Aorta (tissue), 5 donors: ENCODE measurements around the gene UBAC2. TPM values are rescaled to one million over a fixed set of nuclear protein-coding genes. Genes with fewer than 3 reads are reported as not detected.

ENCODE experiments used
- ATAC-seq: fragments of 200-7000 bp; cut with Tn5 transposase; one replicate; pipeline ENCODE4 v1.9.1; 2022; ENCODE audit warnings: moderate library complexity; ENCODE audit not compliant: low FRiP score
- DNase-seq, 2 donors: peaks; one replicate each; pipeline ENCODE4 v3.0.0-alpha.2; 2020
- H3K27ac ChIP-seq, 2 donors: one replicate each; pipeline ENCODE4 v1.5.1; 2013; ENCODE audit warnings: low read length in 2 of 2, mild to moderate bottlenecking in 2 of 2, moderate library complexity in 2 of 2, control low read depth in 1 of 2, inconsistent platforms in 1 of 2, low read depth in 1 of 2
- H3K27me3 ChIP-seq, 2 donors: one replicate each; pipeline ENCODE4 v1.6.1; 2013; ENCODE audit warnings: control low read depth in 1 of 2, low read length in 1 of 2, mild to moderate bottlenecking in 1 of 2, moderate library complexity in 1 of 2; ENCODE audit not compliant: insufficient read depth in 2 of 2, control insufficient read depth in 1 of 2
- H3K36me3 ChIP-seq, 2 donors: one replicate each; pipeline ENCODE4 v1.6.1; 2013; ENCODE audit warnings: control low read depth in 1 of 2, low read length in 1 of 2, mild to moderate bottlenecking in 1 of 2; ENCODE audit not compliant: insufficient read depth in 2 of 2, control insufficient read depth in 1 of 2
- H3K4me1 ChIP-seq, 2 donors: one replicate each; pipeline ENCODE4 v1.6.1; 2013; ENCODE audit warnings: low read length in 2 of 2, control low read depth in 1 of 2, mild to moderate bottlenecking in 1 of 2, moderate library complexity in 1 of 2; ENCODE audit not compliant: insufficient read depth in 2 of 2, control insufficient read depth in 1 of 2
- H3K4me3 ChIP-seq, 2 donors: one replicate each; pipeline ENCODE4 v1.5.1; 2013; ENCODE audit warnings: low read length in 2 of 2, control low read depth in 1 of 2, mild to moderate bottlenecking in 1 of 2
- H3K9me3 ChIP-seq: one replicate; pipeline ENCODE4 v1.6.1; 2013; ENCODE audit warnings: mild to moderate bottlenecking, low read length; ENCODE audit not compliant: control insufficient read depth
- WGBS, 2 donors: extraction: QIAGEN DNeasy Blood & Tissue Kit; methylation state at CpG; one replicate each; pipeline ENCODE4 v1.1.7; 2013; 5-methylcytosine and 5-hydroxymethylcytosine counted together
- intact Hi-C, 2 donors: fragments of 100-400 bp; cut with DNase I; formaldehyde crosslinking; loops; one replicate each; pipeline versions ENCODE4 v1.14.2 to v1.15.0; 2022
- polyA plus RNA-seq, 2 donors: library from polyadenylated mRNA; stranded (reverse); fragments of 200-250 nt; gene quantifications; one replicate each; pipeline ENCODE4 v1.2.3, GENCODE V29; 2013
- total RNA-seq, 2 donors: library from RNA; stranded (reverse); fragmentation: NEBNext Ultra II Directional; extraction: Animal tissue kit (Norgen Biotek cat#: 25700); gene quantifications; one replicate each; pipeline ENCODE4 v1.2.1, GENCODE V29; 2021
- donor health status: healthy with polysubstance abuse.
- donor health status: Bipolar disorder and iron deficiency.
- donor health status: DM: no; HTN: no; CAD: no.
- donor health status: DM: no; HTN: no; CAD: no.
- donor health status: DM: yes; HTN: yes; CAD: no.

Gene UBAC2
- total and polyA plus RNA-seq, 4 donors = 44.4 to 54.2 (median 48.5) TPM

DNA sequence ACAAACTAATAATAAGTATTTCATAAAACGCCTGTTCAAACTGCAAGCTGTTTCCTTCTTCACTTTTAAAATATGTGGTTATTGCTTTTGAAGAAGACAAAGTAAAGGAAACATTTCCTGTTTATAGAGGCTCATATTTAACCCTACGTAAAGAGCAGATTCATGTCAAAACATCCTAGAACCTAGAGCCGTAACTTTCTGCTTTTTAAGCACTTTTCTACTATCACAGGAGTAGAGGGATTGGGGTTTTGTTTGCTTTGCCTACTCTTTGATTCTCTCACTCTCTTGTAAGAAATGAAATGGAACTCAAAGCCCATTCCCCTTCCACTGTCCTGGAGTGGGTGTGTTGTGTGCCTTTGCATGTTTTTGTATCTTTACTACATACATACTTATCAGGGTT, 160.5 kb downstream of the UBAC2 start:
- DNase-seq = no peak
- 95% methylated on average over 3 of the region's 3 CpGs for WGBS, 2 donors
- no peak overlapping the region for H3K27ac ChIP-seq
- H3K4me3 ChIP-seq = no peak overlapping the region
- H3K27me3 ChIP-seq = no peaks in the 10 kb centered on the region
- no peaks in the 10 kb centered on the region for H3K4me1 ChIP-seq
- H3K9me3 ChIP-seq = no peaks in the 10 kb centered on the region
- H3K36me3 ChIP-seq = peaks cover 0 to 1% of the 10 kb centered on the region in 2 donors
- intact Hi-C loops = loop anchor here (5.0 to 10.0 kb wide), 2 partner anchors 34 to 86 kb away; no protein-coding TSS in a partner anchor
- no peak for ATAC-seq

- no peaks in the 10 kb centered on the region for H3K4me1 ChIP-seq
- intact Hi-C loops = loop anchor here (5.0 to 10.0 kb wide), 2 partner anchors 35 to 88 kb away; no protein-coding TSS in a partner anchor
- DNase-seq (no peak), ATAC-seq (no peak)
- no peak overlapping the region for H3K4me3 ChIP-seq
- WGBS, 2 donors = 89% methylated on average over 1 of the region's 1 CpG
- H3K9me3 ChIP-seq = no peaks in the 10 kb centered on the region
- H3K27ac ChIP-seq = no peak overlapping the region
- H3K27me3 ChIP-seq = no peaks in the 10 kb centered on the region
- H3K36me3 ChIP-seq = peaks cover 0 to 3% of the 10 kb centered on the region in 2 donors
Observed at GRCh38 chr13:99362362-99362761, 161.7 kb downstream of the UBAC2 start.

- Histone ChIP-seq H3K4me1 (no peaks in the 10 kb centered on the region), H3K4me3 (no peak overlapping the region), H3K36me3 (peaks cover 0 to 3% of the 10 kb centered on the region in 2 donors), H3K9me3 (no peaks in the 10 kb centered on the region), H3K27ac (no peak overlapping the region), H3K27me3 (no peaks in the 10 kb centered on the region)
- DNase-seq (no peak), ATAC-seq (no peak)
- 67 to 69% methylated on average over 7 of the region's 7 CpGs for WGBS, 2 donors
- intact Hi-C loops = loop anchor here (5.0 to 10.0 kb wide), 2 partner anchors 36 to 89 kb away; no protein-coding TSS in a partner anchor
Observed at GRCh38 chr13:99363391-99363790, 162.7 kb downstream of the UBAC2 start.

GRCh38 chr13:99363949-99364348, 163.3 kb downstream of the UBAC2 start:
- intact Hi-C loops = loop anchor here (5.0 to 10.0 kb wide), 2 partner anchors 37 to 89 kb away; no protein-coding TSS in a partner anchor
- no peaks in the 10 kb centered on the region for H3K9me3 ChIP-seq
- H3K4me1 ChIP-seq = no peaks in the 10 kb centered on the region
- ATAC-seq (no peak), DNase-seq (no peak)
- no peak overlapping the region for H3K27ac ChIP-seq
- WGBS, 2 donors = 80 to 81% methylated on average over 1 of the region's 1 CpG
- H3K4me3 ChIP-seq = no peak overlapping the region
- H3K36me3 ChIP-seq = peaks cover 0 to 3% of the 10 kb centered on the region in 2 donors
- H3K27me3 ChIP-seq = no peaks in the 10 kb centered on the region

- H3K27me3 ChIP-seq = no peaks in the 10 kb centered on the region
- WGBS, 2 donors = 95 to 96% methylated on average over 11 of the region's 11 CpGs
- H3K9me3 ChIP-seq = no peaks in the 10 kb centered on the region
- no peaks in the 10 kb centered on the region for H3K4me1 ChIP-seq
- peaks cover 0 to 3% of the 10 kb centered on the region in 2 donors for H3K36me3 ChIP-seq
- no peak overlapping the region for H3K27ac ChIP-seq
- ATAC-seq = no peak
- no peak overlapping the region for H3K4me3 ChIP-seq
- DNase-seq = no peak
- intact Hi-C loops = loop anchor here in 1 of 2 donors (10.0 kb wide), 1 partner anchor 92 kb away; no protein-coding TSS in a partner anchor
Observed at GRCh38 chr13:99366075-99366987, 165.7 kb downstream of the UBAC2 start.

GRCh38 chr13:99367106-99367616, 166.5 kb downstream of the UBAC2 start:
- H3K4me1 ChIP-seq = no peaks in the 10 kb centered on the region
- 83 to 89% methylated on average over 7 of the region's 7 CpGs for WGBS, 2 donors
- no peak for DNase-seq
- intact Hi-C loops = loop anchor here in 1 of 2 donors (10.0 kb wide), 1 partner anchor 92 kb away; no protein-coding TSS in a partner anchor
- H3K27ac ChIP-seq = no peak overlapping the region
- no peaks in the 10 kb centered on the region for H3K9me3 ChIP-seq
- no peak for ATAC-seq
- H3K4me3 ChIP-seq = no peak overlapping the region
- no peaks in the 10 kb centered on the region for H3K27me3 ChIP-seq
- peaks cover 0 to 3% of the 10 kb centered on the region in 2 donors for H3K36me3 ChIP-seq

- no peaks in the 10 kb centered on the region for H3K27me3 ChIP-seq
- H3K36me3 ChIP-seq = peaks cover 0 to 3% of the 10 kb centered on the region in 2 donors
- DNase-seq (no peak), ATAC-seq (no peak)
- intact Hi-C loops = loop anchor here in 1 of 2 donors (10.0 kb wide), 1 partner anchor 93 kb away; no protein-coding TSS in a partner anchor
- WGBS, 2 donors = 92 to 93% methylated on average over 16 of the region's 16 CpGs
- no peak overlapping the region for H3K27ac ChIP-seq
- H3K4me1 ChIP-seq = no peaks in the 10 kb centered on the region
- H3K4me3 ChIP-seq = no peak overlapping the region
- no peaks in the 10 kb centered on the region for H3K9me3 ChIP-seq
Observed at GRCh38 chr13:99367663-99368448, 167.2 kb downstream of the UBAC2 start.

- Histone ChIP-seq H3K4me3 (no peak overlapping the region), H3K27ac (no peak overlapping the region), H3K9me3 (no peaks in the 10 kb centered on the region), H3K27me3 (no peaks in the 10 kb centered on the region), H3K4me1 (no peaks in the 10 kb centered on the region), H3K36me3 (peaks cover 0 to 3% of the 10 kb centered on the region in 2 donors)
- WGBS, 2 donors = 80 to 91% methylated on average over 12 of the region's 12 CpGs
- DNase-seq (no peak), ATAC-seq (no peak)
- intact Hi-C loops = no loop called here
Observed at GRCh38 chr13:99370481-99371275, 170.0 kb downstream of the UBAC2 start.
